GM12878 (cell line): Measurements from ENCODE around the gene DDX46. TPM values are rescaled to one million over a fixed set of nuclear protein-coding genes. Genes with fewer than 3 reads are reported as not detected.

ENCODE experiments used
- ATAC-seq: fragments of 200-7000 bp; cut with Tn5 transposase; 3 replicates; pipeline ENCODE4 v1.9.1; 2020; ENCODE audit warnings: mild to moderate bottlenecking, moderate library complexity
- BruUV-seq: library from RNA; stranded (reverse); fragments of 400-500 nt; replicated peaks from 2 replicates; lab custom pipeline; 2021; lab: Mats Ljungman, UMichigan
- CTCF ChIA-PET: fragments of 300-600 bp; sonication (Branson Sonifier 250); formaldehyde crosslinking; extraction: SDS; loops from one replicate; lab custom pipeline; 2021; ENCODE audit warnings: inconsistent platforms; lab: Yijun Ruan, JAX
- POLR2A ChIA-PET: fragments of 350-600 bp; formaldehyde crosslinking; extraction: SDS; loops from one replicate; lab custom pipeline; 2021; ENCODE audit warnings: inconsistent platforms; lab: Charles Lee
- RAD21 ChIA-PET: fragments of 300-600 bp; sonication (Branson Sonifier 250); formaldehyde crosslinking; loops from one replicate; lab custom pipeline; 2023; ENCODE audit warnings: antibody characterized with exemption; ENCODE audit not compliant: unreplicated experiment; lab: Charles Lee
- SMC1A ChIA-PET: fragments of 300-600 bp; sonication (Branson Sonifier 250); formaldehyde crosslinking; loops from one replicate; lab custom pipeline; 2023; ENCODE audit not compliant: unreplicated experiment, uncharacterized antibody; lab: Charles Lee
- DNase-seq: peaks from one replicate; pipeline ENCODE4 v3.0.0-alpha.2; 2011; ENCODE audit warnings: low read depth, low spot score
- FAIRE-seq: peaks from 3 replicates; lab custom pipeline; 2011; peaks lifted over from hg19 to GRCh38; lab: Jason Lieb, UNC
- H2AFZ ChIP-seq: 2 replicates; pipeline ENCODE4 v1.6.0; 2011; ENCODE audit warnings: low read depth, low read length, control low read depth; ENCODE audit not compliant: control insufficient read depth
- H3K27ac ChIP-seq: 2 replicates; pipeline ENCODE4 v1.5.1; 2011; ENCODE audit warnings: control low read depth; ENCODE audit not compliant: control insufficient read depth, insufficient read depth
- H3K27me3 ChIP-seq, 2 experiments: replicated peaks in 1 of 2; 2 replicates each; pipeline versions ENCODE4 v1.6.0 to v1.6.1; 2011; ENCODE audit warnings: low read length in 1 of 2; ENCODE audit not compliant: control insufficient read depth in 2 of 2, insufficient read depth in 2 of 2
- H3K36me3 ChIP-seq, 2 experiments: 2 replicates each; pipeline ENCODE4 v1.5.1; 2011; ENCODE audit warnings: low read length in 1 of 2; ENCODE audit not compliant: control insufficient read depth in 2 of 2, insufficient read depth in 2 of 2
- H3K4me1 ChIP-seq: 2 replicates; pipeline ENCODE4 v1.6.1; 2011; ENCODE audit warnings: mild to moderate bottlenecking, low read length, moderate library complexity, mixed read lengths; ENCODE audit not compliant: control insufficient read depth, insufficient read depth
- H3K4me2 ChIP-seq: 2 replicates; pipeline ENCODE4 v1.6.0; 2011; ENCODE audit warnings: control low read depth; ENCODE audit not compliant: control insufficient read depth, insufficient read depth
- H3K4me3 ChIP-seq: fragments of 200-600 bp; sonication (generic); 2 replicates; pipeline ENCODE4 v1.5.1; 2016
- H3K79me2 ChIP-seq: 2 replicates; pipeline ENCODE4 v1.6.0; 2011; ENCODE audit warnings: low read length; ENCODE audit not compliant: control insufficient read depth, insufficient read depth
- H3K9ac ChIP-seq: 2 replicates; pipeline ENCODE4 v1.8.0; 2011; ENCODE audit warnings: low read length, control low read depth, mixed read lengths; ENCODE audit not compliant: control insufficient read depth, insufficient read depth
- H3K9me3 ChIP-seq: replicated peaks from 3 replicates; pipeline ENCODE4 v1.5.1; 2011; ENCODE audit warnings: mild to moderate bottlenecking, low read length; ENCODE audit not compliant: control insufficient read depth, insufficient read depth
- H4K20me1 ChIP-seq: 2 replicates; pipeline ENCODE4 v1.6.0; 2011; ENCODE audit not compliant: control insufficient read depth, insufficient read depth
- BCL11A ChIP-seq: IDR thresholded peaks from 2 replicates; pipeline ENCODE4 v1.6.1; 2011; ENCODE audit warnings: low read depth, low read length
- CEBPB ChIP-seq, 2 experiments: fragments of 150-350 bp in 1 of 2; IDR thresholded peaks; 2 replicates each; pipeline ENCODE4 v1.6.1; 2012 to 2014; ENCODE audit warnings: low read depth in 2 of 2, low read length in 2 of 2, borderline replicate concordance in 1 of 2, inconsistent platforms in 1 of 2
- CHD1 ChIP-seq: IDR thresholded peaks from 2 replicates; pipeline ENCODE4 v1.6.1; 2012; ENCODE audit warnings: low read depth, low read length, improper control_type of control experiment
- CREB1 ChIP-seq: IDR thresholded peaks from 2 replicates; pipeline ENCODE4 v1.6.1; 2012; ENCODE audit warnings: low read depth, mild to moderate bottlenecking, inconsistent platforms
- DPF2 ChIP-seq: fragments of 450-650 bp; IDR thresholded peaks from 2 replicates; pipeline ENCODE4 v1.6.1; 2017; ENCODE audit warnings: mild to moderate bottlenecking
- EED ChIP-seq: sonication (generic); IDR thresholded peaks from 2 replicates; pipeline ENCODE4 v1.6.1; 2016; ENCODE audit warnings: antibody characterized with exemption, low read depth
- EZH2 ChIP-seq: IDR thresholded peaks from 2 replicates; pipeline ENCODE4 v1.6.1; 2012; ENCODE audit warnings: low read depth, mild to moderate bottlenecking, control low read depth, inconsistent platforms, low read length, borderline replicate concordance; ENCODE audit not compliant: control insufficient read depth
- FOXK2 ChIP-seq: fragments of 450-650 bp; IDR thresholded peaks from 2 replicates; pipeline ENCODE4 v1.6.1; 2017; ENCODE audit warnings: mild to moderate bottlenecking, moderate library complexity
- IRF4 ChIP-seq: IDR thresholded peaks from 2 replicates; pipeline ENCODE4 v1.6.1; 2011; ENCODE audit warnings: low read depth, low read length
- MEF2B ChIP-seq: fragments of 450-650 bp; IDR thresholded peaks from 2 replicates; pipeline ENCODE4 v1.6.1; 2018; ENCODE audit warnings: mild to moderate bottlenecking, moderate library complexity; ENCODE audit not compliant: partially characterized antibody, poor library complexity, severe bottlenecking
- NR2C2 ChIP-seq: IDR thresholded peaks from 2 replicates; pipeline ENCODE4 v1.6.1; 2011; ENCODE audit warnings: borderline replicate concordance, low read depth; ENCODE audit not compliant: control insufficient read depth, insufficient read length
- YY1 ChIP-seq: IDR thresholded peaks from 2 replicates; pipeline ENCODE4 v1.6.1; 2011; ENCODE audit warnings: low read depth, mild to moderate bottlenecking, low read length
- ZNF384 ChIP-seq: IDR thresholded peaks from 2 replicates; pipeline ENCODE4 v1.6.1; 2012; ENCODE audit warnings: low read depth, mild to moderate bottlenecking, low read length, improper control_type of control experiment, borderline replicate concordance
- WGBS: methylation state at CpG from one replicate; pipeline ENCODE4 v1.1.6; 2016; ENCODE audit warnings: low lambda C conversion rate; ENCODE audit not compliant: insufficient replicate concordance, insufficient coverage; ENCODE audit errors: missing lambda C conversion rate; 5-methylcytosine and 5-hydroxymethylcytosine counted together
- in situ Hi-C: fragments of 300-500 bp; cut with MboI; formaldehyde crosslinking; loops from 9 replicates; pipeline ENCODE4 v1.14.3; 2018; ENCODE audit warnings: mixed read lengths
- intact Hi-C: fragments of 100-400 bp; cut with micrococcal nuclease; formaldehyde crosslinking; loops from one replicate; pipeline ENCODE4 v1.14.2; 2022; ENCODE audit not compliant: unreplicated experiment
- polyA plus RNA-seq, 11 experiments: library from polyadenylated mRNA; depleted of rRNA in 4 of 11; unstranded in 6 of 11; stranded (reverse) in 5 of 11; fragments of >200 nt; fragmentation: Nextera tagmentation in 4 of 11; fragmentation: Illumina TruSeq in 1 of 11; extraction: Ambion mirVana in 4 of 11; extraction: Trizol in 1 of 11; gene quantifications; 1 replicate in 1 of 11; 2 replicates in 10 of 11; pipeline versions ENCODE4 v1.2.1 to v1.2.3, GENCODE V29; 2011 to 2016; ENCODE audit warnings: inconsistent platforms in 2 of 11, missing spikeins in 2 of 11, low read depth in 1 of 11
- total RNA-seq, 4 experiments: library from RNA; depleted of rRNA in 3 of 4; stranded (reverse); fragments of >200 nt in 3 of 4; fragmentation: Illumina TruSeq in 1 of 4; extraction: Trizol in 1 of 4; gene quantifications; 2 replicates each; pipeline versions ENCODE4 v1.2.1 to v1.2.3, GENCODE V29; 2013 to 2021
- TF ChIP-seq, protein P1 (sequence below): fragments of 450-650 bp; IDR thresholded peaks from 2 replicates; pipeline ENCODE4 v1.6.1; 2016; ENCODE audit warnings: mild to moderate bottlenecking
- TF ChIP-seq, protein P2 (sequence below): fragments of 450-650 bp; IDR thresholded peaks from 2 replicates; pipeline ENCODE4 v1.6.1; 2017; ENCODE audit warnings: mild to moderate bottlenecking, moderate library complexity
- TF ChIP-seq, protein P3 (sequence below): fragments of 150-350 bp; IDR thresholded peaks from 2 replicates; pipeline ENCODE4 v1.6.1; 2014; ENCODE audit warnings: mild to moderate bottlenecking, low read depth, low read length

DDX46 gene
- total and polyA plus RNA-seq, 10 of the 15 experiments (the other 5 are each of a cell fraction or from before 2014, with no cell fraction given): 23.0 to 77.1 (median 42.2) TPM

DNA sequence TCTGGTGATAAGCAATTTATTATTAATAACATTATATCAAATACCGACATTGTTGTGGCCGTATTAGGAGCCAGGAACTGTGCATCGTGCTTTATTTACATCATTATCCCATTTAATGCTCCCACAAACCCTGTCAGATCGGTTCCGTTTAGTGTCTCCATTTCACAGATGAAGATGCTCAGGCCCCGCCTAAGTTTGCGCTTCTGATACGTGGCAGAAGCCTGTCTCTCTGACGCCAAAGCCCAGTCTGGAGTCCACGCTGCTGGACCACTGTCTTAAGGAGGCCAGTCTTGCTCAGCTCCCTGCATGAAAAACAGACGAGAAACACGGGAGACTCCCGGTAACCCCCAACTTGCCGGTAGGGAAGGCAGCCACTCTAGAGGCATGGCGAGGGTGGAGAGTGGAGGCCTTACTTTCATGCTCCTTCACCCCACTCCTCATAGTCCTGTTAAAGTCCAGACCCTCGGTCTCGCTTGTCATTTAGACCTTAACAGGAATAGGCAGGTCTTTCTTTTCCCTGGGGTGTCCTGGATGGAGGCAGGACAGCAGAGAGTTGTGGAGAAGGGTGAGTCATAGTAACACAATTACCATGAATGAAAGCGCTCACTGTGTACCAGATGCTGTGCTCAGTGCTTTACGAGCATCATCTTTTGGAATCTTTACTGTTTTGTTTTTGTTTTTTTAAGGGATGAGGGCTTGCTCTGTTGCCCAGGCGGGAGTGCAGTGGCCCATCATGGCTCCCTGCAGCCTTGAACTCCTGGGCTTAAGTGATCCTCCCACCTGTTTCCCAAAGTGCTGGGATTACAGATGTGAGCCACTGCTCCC lies 116.5 kb downstream of the DDX46 start:
- Histone ChIP-seq H3K36me3 (no peaks in the 10 kb centered on the region), H4K20me1 (no peaks in the 10 kb centered on the region), H3K79me2 (peaks cover 39% of the 10 kb centered on the region), H2AFZ (peak overlapping the region; percentile 66), H3K4me3 (peak overlapping the region; percentile 83), H3K4me1 (peaks cover 18% of the 10 kb centered on the region), H3K4me2 (peak overlapping the region; percentile 93), H3K9me3 (no peaks in the 10 kb centered on the region), H3K27ac (peak overlapping the region; percentile 88), H3K9ac (peak overlapping the region; percentile 83), H3K27me3 (no peaks in the 10 kb centered on the region)
- in situ Hi-C loops: no loop called here
- FAIRE-seq (no peak), ATAC-seq (peak; percentile 57), DNase-seq (no peak)
- CTCF ChIA-PET: no interaction called here
- SMC1A ChIA-PET: interaction anchor here (0.6 kb wide), 1 partner anchor 9 kb away, joined by 3 read pairs; no protein-coding TSS in a partner anchor
- POLR2A ChIA-PET: interaction anchor here (0.7 to 1.6 kb wide), 3 partner anchors 28 to 137 kb away, joined by 3 to 9 read pairs (median 3); partner anchors contain the start of genes C5orf24 and CAMLG
- RAD21 ChIA-PET: interaction anchor here (1.6 kb wide), 1 partner anchor 29 kb away, joined by 10 read pairs; the partner anchor contains the start of gene PCBD2
- BruUV-seq: no TSS peak
- intact Hi-C loops: loop anchor here (1.0 kb wide), 1 partner anchor 30 kb away; the partner anchor contains the start of gene PCBD2
- 1% methylated on average over 20 of the region's 20 CpGs for WGBS
- TF ChIP-seq EED (peak; percentile 23; the same call in 1 of the 2 replicates), MEF2B (no peak), DPF2 (no peak), IRF4 (no peak), BCL11A (no peak), CHD1 (no peak), CREB1 (peak; percentile 49; the same call in 1 of the 2 replicates), YY1 (0 out of 2 replicates have a peak, but pooled peaks have one; percentile 13), EZH2 (no peak), FOXK2 (no peak), NR2C2 (no peak), ZNF384 (no peak), CEBPB (IDR thresholded peaks at IDR 0.05; ENCODE audit: borderline replicate concordance in 1 of 2, low read depth in 2 of 2, low read length in 2 of 2) (no peak)
- TF ChIP-seq, protein P1, sequence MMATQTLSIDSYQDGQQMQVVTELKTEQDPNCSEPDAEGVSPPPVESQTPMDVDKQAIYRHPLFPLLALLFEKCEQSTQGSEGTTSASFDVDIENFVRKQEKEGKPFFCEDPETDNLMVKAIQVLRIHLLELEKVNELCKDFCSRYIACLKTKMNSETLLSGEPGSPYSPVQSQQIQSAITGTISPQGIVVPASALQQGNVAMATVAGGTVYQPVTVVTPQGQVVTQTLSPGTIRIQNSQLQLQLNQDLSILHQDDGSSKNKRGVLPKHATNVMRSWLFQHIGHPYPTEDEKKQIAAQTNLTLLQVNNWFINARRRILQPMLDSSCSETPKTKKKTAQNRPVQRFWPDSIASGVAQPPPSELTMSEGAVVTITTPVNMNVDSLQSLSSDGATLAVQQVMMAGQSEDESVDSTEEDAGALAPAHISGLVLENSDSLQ: no peak; the same call in 1 of the 2 replicates
- TF ChIP-seq, protein P2, sequence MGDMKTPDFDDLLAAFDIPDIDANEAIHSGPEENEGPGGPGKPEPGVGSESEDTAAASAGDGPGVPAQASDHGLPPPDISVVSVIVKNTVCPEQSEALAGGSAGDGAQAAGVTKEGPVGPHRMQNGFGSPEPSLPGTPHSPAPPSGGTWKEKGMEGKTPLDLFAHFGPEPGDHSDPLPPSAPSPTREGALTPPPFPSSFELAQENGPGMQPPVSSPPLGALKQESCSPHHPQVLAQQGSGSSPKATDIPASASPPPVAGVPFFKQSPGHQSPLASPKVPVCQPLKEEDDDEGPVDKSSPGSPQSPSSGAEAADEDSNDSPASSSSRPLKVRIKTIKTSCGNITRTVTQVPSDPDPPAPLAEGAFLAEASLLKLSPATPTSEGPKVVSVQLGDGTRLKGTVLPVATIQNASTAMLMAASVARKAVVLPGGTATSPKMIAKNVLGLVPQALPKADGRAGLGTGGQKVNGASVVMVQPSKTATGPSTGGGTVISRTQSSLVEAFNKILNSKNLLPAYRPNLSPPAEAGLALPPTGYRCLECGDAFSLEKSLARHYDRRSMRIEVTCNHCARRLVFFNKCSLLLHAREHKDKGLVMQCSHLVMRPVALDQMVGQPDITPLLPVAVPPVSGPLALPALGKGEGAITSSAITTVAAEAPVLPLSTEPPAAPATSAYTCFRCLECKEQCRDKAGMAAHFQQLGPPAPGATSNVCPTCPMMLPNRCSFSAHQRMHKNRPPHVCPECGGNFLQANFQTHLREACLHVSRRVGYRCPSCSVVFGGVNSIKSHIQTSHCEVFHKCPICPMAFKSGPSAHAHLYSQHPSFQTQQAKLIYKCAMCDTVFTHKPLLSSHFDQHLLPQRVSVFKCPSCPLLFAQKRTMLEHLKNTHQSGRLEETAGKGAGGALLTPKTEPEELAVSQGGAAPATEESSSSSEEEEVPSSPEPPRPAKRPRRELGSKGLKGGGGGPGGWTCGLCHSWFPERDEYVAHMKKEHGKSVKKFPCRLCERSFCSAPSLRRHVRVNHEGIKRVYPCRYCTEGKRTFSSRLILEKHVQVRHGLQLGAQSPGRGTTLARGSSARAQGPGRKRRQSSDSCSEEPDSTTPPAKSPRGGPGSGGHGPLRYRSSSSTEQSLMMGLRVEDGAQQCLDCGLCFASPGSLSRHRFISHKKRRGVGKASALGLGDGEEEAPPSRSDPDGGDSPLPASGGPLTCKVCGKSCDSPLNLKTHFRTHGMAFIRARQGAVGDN: peak; percentile 40; the same call in 1 of the 2 replicates
- TF ChIP-seq, protein P3, sequence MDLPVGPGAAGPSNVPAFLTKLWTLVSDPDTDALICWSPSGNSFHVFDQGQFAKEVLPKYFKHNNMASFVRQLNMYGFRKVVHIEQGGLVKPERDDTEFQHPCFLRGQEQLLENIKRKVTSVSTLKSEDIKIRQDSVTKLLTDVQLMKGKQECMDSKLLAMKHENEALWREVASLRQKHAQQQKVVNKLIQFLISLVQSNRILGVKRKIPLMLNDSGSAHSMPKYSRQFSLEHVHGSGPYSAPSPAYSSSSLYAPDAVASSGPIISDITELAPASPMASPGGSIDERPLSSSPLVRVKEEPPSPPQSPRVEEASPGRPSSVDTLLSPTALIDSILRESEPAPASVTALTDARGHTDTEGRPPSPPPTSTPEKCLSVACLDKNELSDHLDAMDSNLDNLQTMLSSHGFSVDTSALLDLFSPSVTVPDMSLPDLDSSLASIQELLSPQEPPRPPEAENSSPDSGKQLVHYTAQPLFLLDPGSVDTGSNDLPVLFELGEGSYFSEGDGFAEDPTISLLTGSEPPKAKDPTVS: no peak
